NCI-H2171 treated with DMSO at 0.1 percent for 48 hours (cell line): ENCODE results near the gene TADA3.

Experiments
- DNase-seq: peaks from one replicate; lab custom pipeline; 2025; lab: John Stamatoyannopoulos, UW

Gene TADA3

DNA sequence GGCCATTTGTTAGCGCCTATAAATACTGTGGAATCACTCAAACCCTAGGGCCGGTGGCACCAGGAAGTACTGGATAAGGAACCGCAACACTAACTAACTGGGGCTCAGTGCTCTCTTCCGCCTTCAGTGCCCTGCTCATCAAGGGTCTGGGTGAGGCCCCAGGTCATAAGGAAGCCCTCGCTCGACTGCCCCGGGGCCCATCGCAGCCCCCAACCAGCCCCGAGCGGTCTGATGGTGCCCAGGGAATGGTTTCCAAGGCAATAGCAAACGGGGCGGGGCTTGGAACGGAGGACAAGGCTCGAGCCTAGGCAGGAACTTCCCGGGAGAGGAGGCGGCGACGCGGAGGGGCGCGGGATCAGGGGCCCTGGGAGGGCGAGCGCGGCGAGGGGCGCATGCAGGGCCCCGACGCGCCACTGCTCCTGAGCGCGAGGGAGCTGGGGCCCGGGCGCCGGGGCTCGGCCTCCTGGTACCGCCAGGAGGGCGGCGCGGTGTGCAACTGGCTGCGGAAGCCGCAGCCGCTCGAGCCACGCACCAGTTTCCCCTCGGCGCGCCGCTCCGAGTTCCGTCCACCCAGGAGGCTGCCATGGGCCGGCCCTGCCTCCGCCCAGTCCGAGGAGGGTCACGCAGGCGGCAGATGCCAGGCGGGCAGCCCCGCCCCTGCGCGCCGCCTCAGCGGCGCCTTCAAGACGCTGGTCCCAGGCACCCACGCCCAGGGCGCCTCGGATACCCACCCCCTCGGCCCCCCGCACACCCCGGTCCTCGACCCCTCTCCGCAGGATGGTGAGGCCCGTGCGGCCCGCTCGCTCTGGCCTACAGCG lies 17.6 kb upstream of the TADA3 start, which contains the start of gene TTLL3:
TSS of gene TTLL3 (plus strand) at position 648 of the 818 bp plus-strand sequence. CDS start 400 bp downstream, outside the sequence.
- peak; percentile 54 for DNase-seq

DNA sequence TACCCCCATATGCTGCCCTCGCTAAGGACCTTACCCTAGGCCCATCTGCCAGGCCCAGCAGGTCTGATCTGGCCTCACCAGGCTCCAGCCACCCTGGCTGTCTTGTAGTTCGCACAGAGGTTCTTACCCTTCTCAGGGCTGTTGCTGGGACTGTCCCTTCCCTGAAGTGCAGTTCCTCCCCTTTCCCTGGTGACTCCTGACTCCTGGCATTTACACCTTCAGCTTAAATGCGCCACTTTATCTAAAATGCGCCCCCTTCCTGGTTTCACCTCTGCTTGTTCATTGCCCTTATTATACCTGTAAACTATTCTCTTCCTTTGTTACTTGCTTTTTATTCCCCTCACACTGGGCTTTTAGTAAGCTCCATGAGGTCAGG lies 17.0 kb upstream of the TADA3 start:
- peak; percentile 28 for DNase-seq

GRCh38 chr3:9808345-9809037 lies 16.2 kb upstream of the TADA3 start:
- DNase-seq = peak; percentile 55

- no peak for DNase-seq
These were observed 15.7 kb upstream of the TADA3 start for GRCh38 chr3:9807981-9808344.

GRCh38 chr3:9806688-9807589 lies 14.7 kb upstream of the TADA3 start:
- DNase-seq = peak; percentile 59

- DNase-seq = no peak
These were observed 13.9 kb upstream of the TADA3 start for GRCh38 chr3:9806137-9806536.

DNA sequence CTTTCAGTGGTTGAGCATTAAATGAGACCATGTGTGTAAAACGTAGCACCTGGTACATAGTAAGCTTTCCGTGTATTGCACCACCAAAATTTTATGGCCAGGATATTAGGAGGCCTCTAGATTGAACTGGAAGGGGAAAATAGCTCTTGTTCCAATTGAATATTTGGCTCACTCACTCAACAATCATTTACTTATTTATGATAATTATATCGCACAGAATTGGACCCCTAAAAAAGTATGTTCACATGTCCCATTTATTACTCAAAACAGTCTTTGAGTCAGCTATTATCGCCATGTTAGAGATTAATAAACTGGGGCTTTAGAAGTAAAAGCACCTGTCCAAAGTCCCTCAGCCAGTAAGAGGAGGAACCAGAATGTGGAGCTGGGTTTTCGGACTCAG lies 12.7 kb upstream of the TADA3 start:
- DNase-seq = no peak

DNA sequence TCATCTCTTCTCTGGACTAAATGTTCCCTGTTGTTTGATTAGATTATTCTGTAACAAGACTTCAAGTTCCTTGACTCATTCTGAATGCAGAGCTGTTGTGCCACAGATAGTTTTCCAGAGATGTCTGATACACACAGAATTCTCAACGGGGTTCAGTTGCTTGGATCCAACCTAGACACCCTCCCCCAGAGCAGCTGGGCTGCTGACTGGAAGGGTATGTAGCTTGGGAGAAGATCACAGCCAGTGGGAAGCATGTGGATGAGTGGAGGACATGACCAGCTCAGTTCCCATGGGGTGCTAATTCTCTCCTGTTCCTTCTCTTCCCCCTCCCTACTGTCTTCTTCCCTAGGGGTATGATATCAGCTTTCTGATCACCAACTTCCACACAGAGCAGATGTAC lies 11.2 kb upstream of the TADA3 start:
- no peak for DNase-seq

GRCh38 chr3:9800529-9800928 lies 8.3 kb upstream of the TADA3 start:
- DNase-seq = no peak

- no peak for DNase-seq
These were observed 5.1 kb upstream of the TADA3 start for GRCh38 chr3:9797196-9797945.

DNA sequence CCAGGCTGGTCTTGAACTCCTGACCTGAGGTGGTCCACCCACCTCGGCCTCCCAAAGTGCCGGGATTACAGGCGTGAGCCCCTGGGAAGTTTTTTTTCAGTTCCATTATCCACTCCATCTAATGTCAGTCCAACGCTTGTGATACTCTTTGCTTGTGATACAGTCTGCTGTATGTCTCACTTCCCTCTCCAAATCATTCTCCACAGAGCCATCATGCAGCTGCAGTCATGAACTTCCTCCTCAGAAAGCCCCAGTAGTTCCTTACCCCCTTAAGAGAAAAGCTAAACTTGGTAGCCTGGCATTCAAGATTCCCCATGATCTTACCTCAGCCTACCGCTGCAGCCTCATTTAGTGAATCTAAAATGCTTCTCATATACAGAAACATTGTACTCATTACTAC lies 2.9 kb upstream of the TADA3 start:
- no peak for DNase-seq

GRCh38 chr3:9794400-9794799 lies 2.1 kb upstream of the TADA3 start:
- DNase-seq = no peak

DNA sequence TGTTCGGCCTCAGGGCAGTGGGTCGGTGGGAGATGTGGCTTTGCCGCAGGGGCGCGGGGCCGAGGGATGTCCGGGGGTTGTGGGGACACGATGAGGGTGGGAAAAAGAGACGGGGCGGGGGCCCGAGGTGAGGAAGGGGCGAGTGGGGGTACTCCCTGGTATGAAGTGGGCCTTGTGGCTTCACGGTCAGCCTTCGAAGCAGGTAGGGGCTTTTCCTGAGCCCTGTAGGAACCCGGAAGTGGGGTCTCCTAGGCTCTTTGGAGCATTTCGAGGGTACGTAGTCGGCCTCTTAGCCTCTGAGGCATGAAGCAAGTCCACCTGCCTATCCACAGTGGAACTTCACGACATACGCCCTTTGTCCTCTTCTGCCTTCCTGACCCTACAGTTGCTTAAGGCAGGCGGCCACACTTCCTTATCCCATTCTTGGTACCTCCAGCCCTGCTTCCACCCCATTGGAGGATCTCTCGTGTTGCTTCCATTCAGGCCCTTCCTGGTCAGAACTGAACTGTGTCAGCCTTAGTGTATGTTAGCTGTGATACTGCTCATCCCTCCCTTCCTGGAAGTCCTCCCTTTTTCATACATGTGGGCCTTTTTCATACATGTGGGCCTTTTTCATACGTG lies 998 bp upstream of the TADA3 start:
- DNase-seq = no peak

GRCh38 chr3:9791790-9792404 lies 376 bp downstream of the TADA3 start:
- DNase-seq = no peak

- DNase-seq = no peak
These were observed 1.1 kb downstream of the TADA3 start for GRCh38 chr3:9791127-9791526.

DNA sequence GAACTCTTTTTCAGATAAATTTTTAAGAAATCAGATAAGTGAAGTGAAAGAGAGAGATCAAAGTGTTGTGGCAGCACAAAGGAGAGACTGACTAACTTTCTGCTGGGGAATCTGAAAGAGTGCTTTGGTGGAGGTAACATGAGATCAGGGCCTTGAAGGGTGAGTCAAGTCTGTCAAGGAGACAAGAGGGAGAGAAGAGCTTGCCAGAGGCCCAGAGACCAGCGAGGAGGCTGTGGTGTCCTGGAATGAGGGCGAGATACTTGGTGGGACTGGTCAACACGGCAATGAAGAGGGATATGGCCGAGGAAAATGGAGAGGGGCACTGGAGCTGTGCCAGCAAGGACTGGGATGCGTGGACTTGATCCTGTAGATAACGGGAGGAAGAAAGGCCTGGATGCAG lies 4.6 kb downstream of the TADA3 start:
- DNase-seq = no peak

- no peak for DNase-seq
These were observed 5.2 kb downstream of the TADA3 start for GRCh38 chr3:9786825-9787669.

DNA sequence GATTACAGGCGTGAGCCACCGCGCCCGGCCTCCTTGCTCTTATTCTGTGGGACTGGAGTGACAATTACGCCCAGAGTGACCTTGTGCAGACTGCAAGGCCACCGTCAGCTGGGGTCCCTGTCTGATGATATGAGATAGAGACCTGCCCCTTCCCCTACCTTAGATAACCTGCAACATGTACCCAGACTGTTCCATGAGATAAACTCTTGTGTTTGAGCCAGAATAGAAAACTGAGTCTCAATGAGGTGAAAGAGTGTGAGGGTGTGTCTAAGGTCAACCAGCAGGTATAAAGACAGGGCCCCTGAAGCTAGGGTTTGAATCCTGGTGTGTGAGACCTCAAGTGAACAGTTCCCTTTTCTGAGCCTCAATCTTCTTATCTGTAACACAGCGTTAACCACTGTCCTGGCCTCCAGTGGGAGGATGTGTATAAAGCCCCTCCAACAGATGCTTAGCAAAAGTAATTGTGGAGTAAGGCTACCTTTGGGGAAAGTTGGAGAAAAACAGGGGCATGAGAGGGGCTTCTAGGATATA lies 6.0 kb downstream of the TADA3 start:
- DNase-seq = no peak

GRCh38 chr3:9785602-9786001 lies 6.7 kb downstream of the TADA3 start:
- no peak for DNase-seq

DNA sequence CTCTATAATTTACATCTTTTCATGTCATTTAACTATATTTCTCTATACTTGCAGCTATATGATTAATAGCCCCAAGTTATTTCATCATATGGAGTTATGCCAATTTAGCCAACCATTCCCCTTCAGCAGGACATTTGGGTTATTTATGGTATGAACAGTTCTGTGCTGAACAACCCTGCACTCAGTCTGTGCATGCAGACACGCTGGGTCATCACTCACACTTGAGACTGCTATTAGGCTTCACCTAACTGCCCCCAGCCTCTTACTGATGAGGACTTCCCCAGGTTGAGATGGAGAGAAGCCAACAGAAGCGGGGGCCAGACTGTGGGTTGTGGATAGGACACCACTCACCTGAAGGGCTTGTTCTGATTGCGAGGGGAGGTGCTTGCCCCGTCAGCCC lies 7.3 kb downstream of the TADA3 start:
- no peak for DNase-seq
